COLO668 (cell line): ENCODE results near the gene DUSP3.

Experiments used
- DNase-seq: peaks from one replicate; lab custom pipeline; 2025; ENCODE audit not compliant: unreplicated experiment; lab: John Stamatoyannopoulos, UW

The DUSP3 gene

GRCh38 chr17:43778337-43779144, at the start of gene DUSP3:
DUSP3 (minus strand) TSS chr17:43778977; CDS start chr17:43778924, 53 bp downstream.
- peak; percentile 87 for DNase-seq

GRCh38 chr17:43827596-43827995, 48.8 kb upstream of the DUSP3 start:
- DNase-seq, result no peak

- DNase-seq, result no peak
Measured at GRCh38 chr17:43826206-43826605, 47.4 kb upstream of the DUSP3 start.

DNA sequence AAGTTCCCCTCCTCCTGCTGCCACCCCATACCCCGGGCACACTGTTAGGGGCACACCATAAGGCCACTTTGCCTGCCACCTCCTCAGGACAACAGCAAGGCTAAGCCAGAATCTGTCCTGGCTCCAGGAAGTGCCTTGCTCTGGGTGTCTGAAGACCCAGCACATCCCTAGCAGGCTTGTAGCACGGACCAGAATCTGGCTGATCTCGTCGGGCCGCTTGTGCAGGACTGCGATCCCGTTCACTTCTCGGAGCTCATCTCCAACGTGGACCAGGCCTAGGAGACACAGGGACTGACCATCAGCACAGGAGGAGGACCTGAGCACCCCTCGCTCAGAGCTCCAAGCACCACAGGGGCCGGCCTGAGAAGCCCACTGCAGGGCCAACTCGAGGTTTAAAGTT, 46.8 kb upstream of the DUSP3 start:
- DNase-seq, result no peak

DNA sequence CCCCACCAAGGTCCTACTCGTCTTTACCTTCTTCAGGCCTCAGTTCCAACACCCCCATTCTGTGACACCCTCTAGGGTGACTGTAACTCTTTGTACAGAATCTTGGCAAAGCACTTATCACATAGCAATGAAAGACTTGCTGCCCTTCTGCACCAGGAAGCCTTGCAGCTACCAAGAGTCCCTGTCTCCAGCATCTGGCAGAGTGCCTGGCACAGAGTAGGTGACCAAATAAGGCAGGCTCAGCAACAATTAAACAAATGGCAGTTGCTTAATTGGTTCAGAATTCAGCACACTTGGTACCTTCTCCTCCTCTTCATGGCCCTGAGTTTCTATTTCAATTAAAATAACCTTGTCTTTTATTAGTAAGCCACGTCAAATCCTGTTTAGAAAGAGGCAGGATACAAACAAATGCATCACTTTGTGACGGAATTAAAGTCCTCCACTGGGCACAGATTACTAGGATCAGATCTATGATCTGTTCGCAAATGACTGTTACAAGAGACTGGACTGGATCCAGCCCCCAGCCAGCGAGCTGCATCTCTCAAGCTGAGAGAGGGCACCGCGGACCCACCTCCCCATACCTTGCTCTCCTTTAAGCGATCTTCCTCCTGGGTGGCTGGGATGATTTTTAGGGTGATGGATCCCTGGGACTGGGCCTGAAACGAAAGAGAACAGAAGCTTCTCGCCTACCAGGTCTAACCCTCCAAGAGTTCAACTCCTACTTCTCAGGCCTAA, 44.7 kb upstream of the DUSP3 start:
- no peak for DNase-seq

GRCh38 chr17:43822570-43823190, 43.9 kb upstream of the DUSP3 start:
- no peak for DNase-seq

DNA sequence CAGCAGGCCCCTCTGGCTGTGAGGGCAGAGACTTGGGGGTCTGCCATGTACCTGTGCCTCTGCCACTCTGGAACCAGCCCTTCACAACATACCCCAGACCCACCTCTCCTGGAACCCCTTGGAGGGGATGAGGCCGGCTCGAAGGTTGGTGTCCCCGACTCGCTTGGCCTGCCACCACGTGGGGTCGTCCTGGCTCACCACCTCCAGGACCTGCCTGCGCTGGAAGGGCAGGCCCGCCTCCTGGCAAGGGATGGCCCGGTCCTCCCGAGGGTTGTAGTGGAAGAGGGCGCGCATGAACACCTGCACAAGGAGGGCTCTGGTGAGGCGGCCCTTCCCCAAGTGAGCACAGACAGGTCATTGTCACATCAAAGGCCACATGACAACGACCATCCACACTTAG, 42.0 kb upstream of the DUSP3 start:
- DNase-seq, result no peak

GRCh38 chr17:43818966-43819365, 40.2 kb upstream of the DUSP3 start:
- no peak for DNase-seq

GRCh38 chr17:43817826-43818225, 39.0 kb upstream of the DUSP3 start:
- DNase-seq, result no peak

- DNase-seq, result no peak
Measured at GRCh38 chr17:43816336-43817320, 37.9 kb upstream of the DUSP3 start.

GRCh38 chr17:43814714-43815113, 35.9 kb upstream of the DUSP3 start:
- DNase-seq, result no peak

GRCh38 chr17:43814026-43814425, 35.2 kb upstream of the DUSP3 start:
- peak; percentile 1 for DNase-seq

DNA sequence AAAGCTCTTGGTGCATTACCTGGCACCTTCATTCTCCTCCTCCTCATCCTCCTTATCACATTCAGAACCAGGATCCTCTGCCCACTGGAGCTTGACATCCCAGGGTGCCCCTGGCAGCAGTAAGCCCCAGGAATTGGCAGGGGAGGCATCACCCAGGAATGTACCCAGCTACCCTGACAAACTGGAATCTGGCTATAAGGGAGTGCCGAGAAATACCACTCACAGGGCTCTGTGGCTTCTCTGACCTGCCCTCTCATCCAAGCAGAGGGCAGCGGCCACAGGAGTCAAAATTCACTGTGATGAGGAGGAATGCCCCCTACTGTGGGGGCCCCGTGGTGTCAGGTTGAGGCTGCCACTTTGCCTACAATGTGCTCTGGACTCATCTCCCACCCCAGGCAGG, 34.6 kb upstream of the DUSP3 start:
- DNase-seq, result no peak

DNA sequence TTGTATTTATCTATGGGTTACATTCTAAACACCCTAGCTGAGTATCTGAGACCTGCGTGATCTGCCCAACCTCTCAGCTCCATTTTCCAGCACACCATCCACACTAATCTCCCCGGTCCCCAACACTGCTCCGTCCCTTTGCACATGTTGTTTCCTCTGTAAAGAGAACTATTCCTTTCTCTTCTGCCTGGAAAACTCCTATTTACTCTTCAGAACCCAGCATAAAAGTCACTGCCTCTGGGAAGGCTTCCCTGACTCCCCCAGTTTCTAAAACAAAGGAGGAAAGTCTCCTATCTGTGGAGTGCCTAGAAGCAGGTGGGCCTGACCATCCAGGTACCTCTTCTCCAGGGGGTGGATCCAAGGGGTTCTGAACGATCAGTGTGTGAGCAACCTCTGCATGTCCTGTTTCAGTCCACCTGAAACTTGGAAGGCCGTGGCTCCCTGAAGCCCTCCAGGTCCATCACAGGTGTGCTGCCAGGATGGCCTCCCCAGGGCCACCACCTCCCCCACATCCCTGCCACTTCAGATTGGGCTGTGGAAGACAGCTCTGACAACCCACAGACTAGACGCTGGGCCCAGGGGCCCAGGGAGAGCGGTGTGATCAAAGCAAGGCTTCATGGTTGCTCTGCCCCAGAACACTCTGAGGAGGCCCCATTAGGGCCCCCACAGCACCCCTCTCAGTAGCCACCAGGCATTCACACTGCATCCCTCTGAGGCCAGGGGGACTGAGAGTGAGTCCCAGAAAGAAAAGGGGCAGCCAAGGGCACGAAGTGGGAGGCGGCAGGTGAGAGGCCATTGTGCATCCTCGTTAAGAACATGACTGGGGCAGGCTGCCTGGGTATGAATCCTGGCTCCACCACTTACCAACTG, 33.9 kb upstream of the DUSP3 start:
- DNase-seq, result no peak

DNA sequence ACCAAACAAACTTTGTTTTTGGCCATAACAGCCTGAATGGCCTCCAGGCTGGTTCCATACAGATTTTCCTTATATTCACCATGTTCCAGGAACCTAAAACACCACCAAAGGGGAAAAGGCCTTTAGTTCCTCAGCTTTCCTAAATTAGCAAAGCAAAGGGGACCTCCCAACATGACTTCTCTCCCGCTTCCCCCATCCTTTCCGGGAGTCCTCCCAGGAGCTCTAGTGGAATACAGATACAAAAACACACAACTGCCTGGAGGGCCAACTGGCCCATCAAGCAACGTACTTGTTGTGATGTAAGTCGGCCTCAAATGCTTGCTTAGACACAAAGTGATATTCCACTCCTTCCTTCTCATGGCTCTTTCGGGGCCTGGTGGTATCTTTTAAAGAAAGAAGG, 32.0 kb upstream of the DUSP3 start:
- DNase-seq, result no peak

GRCh38 chr17:43810226-43810715, 31.5 kb upstream of the DUSP3 start:
- DNase-seq, result no peak

DNA sequence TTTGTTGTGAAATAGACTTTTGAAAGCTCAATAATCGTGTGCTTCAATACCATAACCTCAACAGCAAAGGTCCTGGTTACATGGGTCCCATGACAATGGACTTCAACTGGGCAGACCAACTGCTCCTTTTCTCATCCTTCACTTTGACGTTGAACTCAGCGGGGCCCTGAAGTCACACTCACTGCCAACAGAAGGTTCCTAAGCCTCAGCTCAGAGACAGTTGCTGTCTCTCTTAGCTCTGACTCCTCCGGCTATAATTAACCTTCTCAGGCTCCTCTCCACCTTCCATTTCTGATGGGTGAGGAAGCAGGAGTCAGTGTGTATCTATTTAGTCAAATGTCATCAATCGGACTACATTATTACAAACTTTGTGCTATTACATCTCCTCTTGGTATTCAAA, 30.3 kb upstream of the DUSP3 start:
- no peak for DNase-seq

GRCh38 chr17:43808076-43808475, 29.3 kb upstream of the DUSP3 start:
- DNase-seq, result no peak

DNA sequence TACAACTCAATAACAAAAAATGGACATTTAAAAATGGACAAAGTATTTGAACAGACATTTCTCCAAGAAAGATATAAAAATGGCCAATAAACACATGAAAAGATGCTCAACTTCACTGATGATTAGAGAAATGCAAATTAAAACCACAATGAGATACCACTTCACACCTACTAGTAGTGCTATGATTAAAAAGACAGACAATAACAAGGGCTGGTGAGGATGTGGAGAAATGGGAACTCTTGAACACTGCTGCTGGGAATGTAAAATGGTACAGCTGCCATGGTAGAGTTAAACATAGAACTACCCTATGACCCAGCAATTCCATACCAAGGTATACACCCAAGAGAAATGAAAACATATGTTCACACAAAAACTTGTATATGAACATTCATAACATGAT, 26.3 kb upstream of the DUSP3 start:
- DNase-seq, result no peak

- DNase-seq, result no peak
Measured at GRCh38 chr17:43803758-43804157, 25.0 kb upstream of the DUSP3 start.
